Spleen (tissue), 7 donors: ENCODE results near the gene SLFNL1.

ENCODE experiments used
- POLR2A ChIP-seq, 3 donors: fragments of 450-650 bp; IDR thresholded peaks; one replicate each; pipeline ENCODE4 v1.5.1; 2017; ENCODE audit warnings: antibody characterized with exemption in 3 of 3, mild to moderate bottlenecking in 1 of 3
- POLR2AphosphoS5 ChIP-seq, 3 donors: sonication (generic); formaldehyde crosslinking; IDR thresholded peaks; one replicate each; pipeline ENCODE4 v1.5.1; 2017; ENCODE audit warnings: antibody characterized with exemption in 3 of 3
- TF ChIP-seq, protein P1 (sequence below), 11 experiments: fragments of 200-600 bp in 7 of 11; fragments of 450-650 bp in 4 of 11; sonication (generic) in 4 of 11; IDR thresholded peaks in 8 of 11; conservative IDR thresholded peaks in 3 of 11; 1 replicate in 7 of 11; 2 replicates in 4 of 11; pipeline versions ENCODE4 v1.4.0 to v1.8.0; 2016 to 2021; ENCODE audit warnings: antibody characterized with exemption in 11 of 11, inconsistent platforms in 4 of 11, mild to moderate bottlenecking in 1 of 11
- donor health status: DM: no; HTN: no; CAD: no; lungs with moderate emphysema.
- donor health status: DM: no; HTN: no; CAD: no.
- donor health status: DM: no; HTN: no; CAD: no.

DNA sequence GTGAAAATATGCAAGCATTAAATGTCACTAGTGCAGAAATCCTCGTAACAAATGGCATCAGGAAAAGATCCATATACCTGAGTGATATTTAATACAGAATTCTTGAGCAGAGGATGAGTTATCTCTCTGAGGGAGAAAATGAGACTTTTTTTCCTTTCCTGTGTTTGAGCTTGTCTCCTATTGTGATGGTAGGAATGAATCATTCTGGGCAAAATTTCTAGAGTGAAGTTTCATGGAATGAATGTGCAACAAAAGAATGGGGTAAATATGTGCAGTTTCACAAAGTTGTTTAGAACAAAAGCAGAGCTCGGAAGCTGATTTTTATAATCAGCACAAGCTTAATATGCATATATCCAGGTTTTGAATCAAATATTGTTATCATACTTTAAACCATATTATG lies 37.5 kb downstream of the SLFNL1 start:
- TF ChIP-seq POLR2AphosphoS5 (IDR thresholded peaks at IDR 0.05) (no peak), POLR2A (IDR thresholded peaks at IDR 0.05) (no peak)
- TF ChIP-seq, protein P1, sequence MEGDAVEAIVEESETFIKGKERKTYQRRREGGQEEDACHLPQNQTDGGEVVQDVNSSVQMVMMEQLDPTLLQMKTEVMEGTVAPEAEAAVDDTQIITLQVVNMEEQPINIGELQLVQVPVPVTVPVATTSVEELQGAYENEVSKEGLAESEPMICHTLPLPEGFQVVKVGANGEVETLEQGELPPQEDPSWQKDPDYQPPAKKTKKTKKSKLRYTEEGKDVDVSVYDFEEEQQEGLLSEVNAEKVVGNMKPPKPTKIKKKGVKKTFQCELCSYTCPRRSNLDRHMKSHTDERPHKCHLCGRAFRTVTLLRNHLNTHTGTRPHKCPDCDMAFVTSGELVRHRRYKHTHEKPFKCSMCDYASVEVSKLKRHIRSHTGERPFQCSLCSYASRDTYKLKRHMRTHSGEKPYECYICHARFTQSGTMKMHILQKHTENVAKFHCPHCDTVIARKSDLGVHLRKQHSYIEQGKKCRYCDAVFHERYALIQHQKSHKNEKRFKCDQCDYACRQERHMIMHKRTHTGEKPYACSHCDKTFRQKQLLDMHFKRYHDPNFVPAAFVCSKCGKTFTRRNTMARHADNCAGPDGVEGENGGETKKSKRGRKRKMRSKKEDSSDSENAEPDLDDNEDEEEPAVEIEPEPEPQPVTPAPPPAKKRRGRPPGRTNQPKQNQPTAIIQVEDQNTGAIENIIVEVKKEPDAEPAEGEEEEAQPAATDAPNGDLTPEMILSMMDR (IDR thresholded peaks at IDR 0.05 in 8 of 11, conservative IDR thresholded peaks at IDR 0.05 in 3 of 11), result no peak
